Keratinocyte (primary cell): Measurements from ENCODE around the gene RBPJ. TPM values are rescaled to one million over a fixed set of nuclear protein-coding genes. Genes with fewer than 3 reads are reported as not detected.

Source experiments
- DNase-seq: peaks from one replicate; pipeline ENCODE4 v3.0.0-alpha.2; 2011; ENCODE audit warnings: low read depth, missing footprints, low spot score
- FAIRE-seq: peaks from 2 replicates; lab custom pipeline; 2011; peaks lifted over from hg19 to GRCh38; lab: Jason Lieb, UNC
- H2AFZ ChIP-seq: 2 replicates; pipeline ENCODE4 v1.6.0; 2012; ENCODE audit warnings: low read length, control low read depth, inconsistent platforms; ENCODE audit not compliant: control insufficient read depth
- H3K27ac ChIP-seq: 2 replicates; pipeline ENCODE4 v1.5.1; 2011; ENCODE audit warnings: low read length; ENCODE audit not compliant: control insufficient read depth, insufficient read depth
- H3K27me3 ChIP-seq: 3 replicates; pipeline ENCODE4 v1.6.0; 2011; ENCODE audit warnings: low read length; ENCODE audit not compliant: control insufficient read depth, insufficient read depth; ENCODE audit errors: extremely low read depth
- H3K36me3 ChIP-seq, 2 experiments: 2 replicates in 1 of 2; 3 replicates in 1 of 2; pipeline ENCODE4 v1.5.1; 2011; ENCODE audit warnings: low read length in 2 of 2, mild to moderate bottlenecking in 1 of 2; ENCODE audit not compliant: control insufficient read depth in 2 of 2, insufficient read depth in 2 of 2; ENCODE audit errors: extremely low read depth in 1 of 2
- H3K4me1 ChIP-seq: 3 replicates; pipeline ENCODE4 v1.5.1; 2011; ENCODE audit warnings: low read length; ENCODE audit not compliant: control insufficient read depth, insufficient read depth; ENCODE audit errors: extremely low read depth
- H3K4me2 ChIP-seq: 3 replicates; pipeline ENCODE4 v1.6.0; 2011; ENCODE audit warnings: low read depth, low read length; ENCODE audit not compliant: control insufficient read depth, insufficient read depth; ENCODE audit errors: extremely low read depth
- H3K4me3 ChIP-seq, 3 experiments: fragments of 200-600 bp in 1 of 3; sonication (generic) in 1 of 3; 2 replicates in 2 of 3; 3 replicates in 1 of 3; pipeline ENCODE4 v1.5.1; 2011 to 2016; ENCODE audit warnings: low read length in 3 of 3, mild to moderate bottlenecking in 3 of 3, control low read depth in 2 of 3, inconsistent platforms in 1 of 3, low read depth in 1 of 3, mixed read lengths in 1 of 3, mixed run types in 1 of 3, moderate library complexity in 1 of 3; ENCODE audit not compliant: control insufficient read depth in 2 of 3, insufficient read depth in 2 of 3; ENCODE audit errors: extremely low read depth in 1 of 3
- H3K79me2 ChIP-seq: 2 replicates; pipeline ENCODE4 v1.6.0; 2012; ENCODE audit warnings: low read length; ENCODE audit not compliant: control insufficient read depth, insufficient read depth
- H3K9ac ChIP-seq: 3 replicates; pipeline ENCODE4 v1.6.0; 2011; ENCODE audit warnings: low read length; ENCODE audit not compliant: control insufficient read depth, insufficient read depth; ENCODE audit errors: extremely low read depth
- H3K9me1 ChIP-seq: 3 replicates; pipeline ENCODE4 v1.6.0; 2011; ENCODE audit warnings: low read length; ENCODE audit not compliant: control insufficient read depth, insufficient read depth; ENCODE audit errors: extremely low read depth
- H3K9me3 ChIP-seq: 2 replicates; pipeline ENCODE4 v1.5.1; 2012; ENCODE audit warnings: low read depth, low read length; ENCODE audit not compliant: control insufficient read depth
- H4K20me1 ChIP-seq: 3 replicates; pipeline ENCODE4 v1.6.0; 2011; ENCODE audit warnings: low read length; ENCODE audit not compliant: control insufficient read depth, insufficient read depth; ENCODE audit errors: extremely low read depth
- EZH2 ChIP-seq: IDR thresholded peaks from one replicate; pipeline ENCODE4 v1.6.1; 2012; ENCODE audit warnings: inconsistent platforms, mild to moderate bottlenecking, low read length, moderate library complexity
- dilution Hi-C: fragments of 300-500 bp; cut with MboI; formaldehyde crosslinking; loops from one replicate; pipeline ENCODE4 v1.7.0; 2020; ENCODE audit warnings: low sequenced_read_pairs; ENCODE audit not compliant: extremely low pct_ligation_motif_present
- polyA plus RNA-seq, 5 experiments: library from polyadenylated mRNA; depleted of rRNA in 3 of 5; stranded (reverse) in 3 of 5; stranded (forward) in 1 of 5; unstranded in 1 of 5; fragments of >200 nt; gene quantifications; 1 replicate in 1 of 5; 2 replicates in 3 of 5; 3 replicates in 1 of 5; pipeline versions ENCODE4 v1.2.1 to v1.2.3, GENCODE V29; 2011 to 2012; ENCODE audit warnings: missing spikeins in 2 of 5, low read depth in 1 of 5, low replicate concordance in 1 of 5
- TF ChIP-seq, protein P1 (sequence below), 3 experiments: IDR thresholded peaks in 1 of 3; conservative IDR thresholded peaks in 1 of 3; optimal IDR thresholded peaks in 1 of 3; 2 replicates in 2 of 3; 3 replicates in 1 of 3; pipeline versions ENCODE3 to v1.5.1; 2011; ENCODE audit warnings: low read length in 3 of 3, mild to moderate bottlenecking in 3 of 3, moderate library complexity in 2 of 3, control low read depth in 1 of 3, inconsistent platforms in 1 of 3; ENCODE audit not compliant: insufficient read depth in 2 of 3; ENCODE audit errors: extremely low read depth in 1 of 3

The RBPJ gene
- polyA plus RNA-seq, 1 donor (not counting 4 experiments of a cell fraction or from before 2014, with no cell fraction given): 38.0 TPM

DNA sequence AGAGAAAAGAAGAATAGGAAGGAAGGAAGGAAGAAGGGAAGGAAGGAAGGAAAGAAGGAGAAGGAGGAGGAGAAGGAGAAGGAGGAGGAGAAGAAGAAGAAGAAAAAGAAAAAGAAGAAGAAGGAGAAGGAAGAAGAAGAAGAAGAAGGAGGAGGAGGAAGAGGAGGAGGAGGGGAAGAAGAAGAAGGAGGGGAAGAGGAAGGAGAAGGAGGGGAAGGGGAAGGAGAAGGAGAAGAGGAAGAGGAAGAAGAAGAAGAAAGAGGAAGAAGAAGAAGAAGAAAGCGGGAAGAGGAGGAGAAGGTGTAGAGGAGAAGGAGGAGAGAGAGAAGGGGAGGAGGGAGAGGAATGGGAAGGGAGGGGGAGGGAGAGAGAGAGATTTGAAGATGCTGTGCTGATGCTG is 146.9 kb downstream of the RBPJ start:
- DNase-seq (no peak), FAIRE-seq (no peak)
- Histone ChIP-seq H3K4me2 (no peak overlapping the region), H3K4me3 (no peak overlapping the region), H3K9me1 (no peaks in the 10 kb centered on the region), H4K20me1 (no peaks in the 10 kb centered on the region), H3K9me3 (no peaks in the 10 kb centered on the region), H3K27ac (no peak overlapping the region), H3K79me2 (no peaks in the 10 kb centered on the region), H3K27me3 (no peaks in the 10 kb centered on the region), H2AFZ (no peak overlapping the region), H3K9ac (no peak overlapping the region), H3K4me1 (no peaks in the 10 kb centered on the region), H3K36me3 (no peaks in the 10 kb centered on the region)
- TF ChIP-seq, protein P1, sequence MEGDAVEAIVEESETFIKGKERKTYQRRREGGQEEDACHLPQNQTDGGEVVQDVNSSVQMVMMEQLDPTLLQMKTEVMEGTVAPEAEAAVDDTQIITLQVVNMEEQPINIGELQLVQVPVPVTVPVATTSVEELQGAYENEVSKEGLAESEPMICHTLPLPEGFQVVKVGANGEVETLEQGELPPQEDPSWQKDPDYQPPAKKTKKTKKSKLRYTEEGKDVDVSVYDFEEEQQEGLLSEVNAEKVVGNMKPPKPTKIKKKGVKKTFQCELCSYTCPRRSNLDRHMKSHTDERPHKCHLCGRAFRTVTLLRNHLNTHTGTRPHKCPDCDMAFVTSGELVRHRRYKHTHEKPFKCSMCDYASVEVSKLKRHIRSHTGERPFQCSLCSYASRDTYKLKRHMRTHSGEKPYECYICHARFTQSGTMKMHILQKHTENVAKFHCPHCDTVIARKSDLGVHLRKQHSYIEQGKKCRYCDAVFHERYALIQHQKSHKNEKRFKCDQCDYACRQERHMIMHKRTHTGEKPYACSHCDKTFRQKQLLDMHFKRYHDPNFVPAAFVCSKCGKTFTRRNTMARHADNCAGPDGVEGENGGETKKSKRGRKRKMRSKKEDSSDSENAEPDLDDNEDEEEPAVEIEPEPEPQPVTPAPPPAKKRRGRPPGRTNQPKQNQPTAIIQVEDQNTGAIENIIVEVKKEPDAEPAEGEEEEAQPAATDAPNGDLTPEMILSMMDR (optimal IDR thresholded peaks at IDR 0.05 in 1 of 3, IDR thresholded peaks at IDR 0.05 in 1 of 3, conservative IDR thresholded peaks at IDR 0.05 in 1 of 3; ENCODE audit: extremely low read depth in 1 of 3, insufficient read depth in 2 of 3, low read length in 3 of 3): no peak
- no peak for TF ChIP-seq EZH2
- dilution Hi-C loops: no loop called here

- Histone ChIP-seq H3K4me1 (no peaks in the 10 kb centered on the region), H3K27ac (no peak overlapping the region), H3K4me2 (no peak overlapping the region), H3K9me1 (no peaks in the 10 kb centered on the region), H3K9ac (no peak overlapping the region), H3K27me3 (no peaks in the 10 kb centered on the region), H3K9me3 (no peaks in the 10 kb centered on the region), H3K79me2 (no peaks in the 10 kb centered on the region), H4K20me1 (no peaks in the 10 kb centered on the region), H2AFZ (no peak overlapping the region), H3K4me3 (no peak overlapping the region), H3K36me3 (no peaks in the 10 kb centered on the region)
- FAIRE-seq (no peak), DNase-seq (no peak)
- dilution Hi-C loops: no loop called here
- TF ChIP-seq, protein P1 (optimal IDR thresholded peaks at IDR 0.05 in 1 of 3, IDR thresholded peaks at IDR 0.05 in 1 of 3, conservative IDR thresholded peaks at IDR 0.05 in 1 of 3; ENCODE audit: extremely low read depth in 1 of 3, insufficient read depth in 2 of 3, low read length in 3 of 3): no peak
- TF ChIP-seq EZH2: no peak
These were observed 147.6 kb downstream of the RBPJ start for GRCh38 chr4:26468283-26468949.
